Endothelial cell of umbilical vein (primary cell): ENCODE data around the gene TMEM269. TPM values are rescaled to one million over a fixed set of nuclear protein-coding genes. Genes with fewer than 3 reads are reported as not detected.

Experiments
- BruUV-seq: library from RNA; stranded (reverse); fragments of 400-500 nt; replicated peaks from 2 replicates; lab custom pipeline; 2021; lab: Mats Ljungman, UMichigan
- CTCF ChIA-PET: fragments of 300-600, 350-600 bp; sonication (Branson Sonifier 250); formaldehyde crosslinking; loops from one replicate; lab custom pipeline; 2021; ENCODE audit warnings: antibody characterized with exemption, inconsistent platforms; lab: Charles Lee
- POLR2A ChIA-PET: fragments of 300-600, 350-600 bp; sonication (Branson Sonifier 250); formaldehyde crosslinking; loops from one replicate; lab custom pipeline; 2021; ENCODE audit warnings: antibody characterized with exemption, inconsistent platforms; lab: Charles Lee
- DNase-seq: peaks from one replicate; pipeline ENCODE4 v3.0.0-alpha.2; 2011; ENCODE audit warnings: low read depth, low spot score
- FAIRE-seq: peaks from 2 replicates; lab custom pipeline; 2011; peaks lifted over from hg19 to GRCh38; lab: Jason Lieb, UNC
- H2AFZ ChIP-seq: 2 replicates; pipeline ENCODE4 v1.6.0; 2012; ENCODE audit warnings: low read depth, low read length, control low read depth, inconsistent platforms
- H3K27ac ChIP-seq: 2 replicates; pipeline ENCODE4 v1.5.1; 2011; ENCODE audit warnings: low read depth, mild to moderate bottlenecking, control low read depth, low read length, moderate library complexity; ENCODE audit not compliant: insufficient read depth
- H3K27me3 ChIP-seq, 2 experiments: 2 replicates each; pipeline versions ENCODE4 v1.6.0 to v1.6.1; 2011; ENCODE audit warnings: low read length in 2 of 2, mixed read lengths in 1 of 2; ENCODE audit not compliant: control insufficient read depth in 2 of 2, insufficient read depth in 2 of 2
- H3K36me3 ChIP-seq, 2 experiments: 2 replicates in 1 of 2; 3 replicates in 1 of 2; pipeline ENCODE4 v1.5.1; 2011; ENCODE audit warnings: low read length in 2 of 2, mild to moderate bottlenecking in 1 of 2, moderate library complexity in 1 of 2; ENCODE audit not compliant: control insufficient read depth in 2 of 2, insufficient read depth in 2 of 2; ENCODE audit errors: extremely low read depth in 1 of 2
- H3K4me1 ChIP-seq: 3 replicates; pipeline ENCODE4 v1.5.1; 2011; ENCODE audit warnings: mild to moderate bottlenecking, low read length; ENCODE audit not compliant: control insufficient read depth, insufficient read depth; ENCODE audit errors: extremely low read depth
- H3K4me2 ChIP-seq: 2 replicates; pipeline ENCODE4 v1.6.1; 2011; ENCODE audit warnings: low read length, control low read depth, mixed read lengths; ENCODE audit not compliant: insufficient read depth
- H3K4me3 ChIP-seq, 3 experiments: fragments of 200-600 bp in 1 of 3; sonication (generic), shearing (Covaris generic) in 1 of 3; replicated peaks in 1 of 3; 2 replicates each; pipeline ENCODE4 v1.5.1; 2011 to 2016; ENCODE audit warnings: control low read depth in 3 of 3, low read length in 3 of 3, mild to moderate bottlenecking in 2 of 3, inconsistent platforms in 1 of 3, low read depth in 1 of 3, moderate library complexity in 1 of 3; ENCODE audit not compliant: insufficient read depth in 1 of 3
- H3K79me2 ChIP-seq: 2 replicates; pipeline ENCODE4 v1.6.0; 2012; ENCODE audit warnings: low read length, inconsistent platforms; ENCODE audit not compliant: control insufficient read depth, insufficient read depth
- H3K9ac ChIP-seq: replicated peaks from 2 replicates; pipeline ENCODE3; 2011; ENCODE audit warnings: low read length, control low read depth; ENCODE audit not compliant: insufficient read depth; ENCODE audit errors: extremely low read depth
- H3K9me1 ChIP-seq: replicated peaks from 3 replicates; pipeline ENCODE4 v1.6.0; 2011; ENCODE audit warnings: mild to moderate bottlenecking, low read length; ENCODE audit not compliant: control insufficient read depth, insufficient read depth; ENCODE audit errors: extremely low read depth
- H3K9me3 ChIP-seq: replicated peaks from 2 replicates; pipeline ENCODE4 v1.5.1; 2012; ENCODE audit warnings: low read length, inconsistent platforms; ENCODE audit not compliant: control insufficient read depth, insufficient read depth
- H4K20me1 ChIP-seq: replicated peaks from 2 replicates; pipeline ENCODE3; 2011; ENCODE audit warnings: mild to moderate bottlenecking, low read length; ENCODE audit not compliant: control insufficient read depth, insufficient read depth; ENCODE audit errors: extremely low read depth
- EZH2 ChIP-seq: IDR thresholded peaks from 2 replicates; pipeline ENCODE4 v1.6.1; 2012; ENCODE audit warnings: borderline replicate concordance, low read depth, mild to moderate bottlenecking, moderate library complexity, low read length, inconsistent platforms; ENCODE audit not compliant: severe bottlenecking
- FOS ChIP-seq: IDR thresholded peaks from 2 replicates; pipeline ENCODE4 v1.6.1; 2011; ENCODE audit warnings: mild to moderate bottlenecking, low read length, moderate library complexity, borderline replicate concordance; ENCODE audit not compliant: insufficient read depth
- GATA2 ChIP-seq: IDR thresholded peaks from 2 replicates; pipeline ENCODE4 v1.7.0; 2011; ENCODE audit warnings: low read depth, mild to moderate bottlenecking, moderate library complexity, mixed read lengths, low read length; ENCODE audit not compliant: insufficient read length, insufficient read depth
- JUN ChIP-seq: IDR thresholded peaks from 2 replicates; pipeline ENCODE4 v1.6.1; 2011; ENCODE audit warnings: borderline replicate concordance, low read depth; ENCODE audit not compliant: insufficient read length, insufficient read depth
- MAX ChIP-seq: IDR thresholded peaks from 2 replicates; pipeline ENCODE4 v1.6.1; 2011; ENCODE audit not compliant: insufficient read depth, insufficient read length
- MYC ChIP-seq: IDR thresholded peaks from one replicate; pipeline ENCODE4 v1.6.1; 2011; ENCODE audit warnings: mild to moderate bottlenecking, low read depth, low read length
- POLR2A ChIP-seq: IDR thresholded peaks from 2 replicates; pipeline ENCODE4 v1.6.1; 2012; ENCODE audit warnings: low read depth, mild to moderate bottlenecking, control low read depth, low read length
- POLR2AphosphoS5 ChIP-seq: IDR thresholded peaks from 2 replicates; pipeline ENCODE4 v1.6.1; 2012; ENCODE audit warnings: low read depth, mild to moderate bottlenecking, control low read depth, low read length, moderate library complexity; ENCODE audit not compliant: insufficient read depth
- dilution Hi-C: fragments of 300-500 bp; cut with MboI; formaldehyde crosslinking; loops from one replicate; pipeline ENCODE4 v1.15.0; 2019; ENCODE audit warnings: low sequenced_read_pairs; ENCODE audit not compliant: extremely low pct_ligation_motif_present
- intact Hi-C: fragments of 100-400 bp; cut with micrococcal nuclease; formaldehyde crosslinking; loops from one replicate; pipeline ENCODE4 v1.10.0; 2022
- polyA plus RNA-seq, 4 experiments: library from polyadenylated mRNA; depleted of rRNA in 3 of 4; stranded (reverse) in 3 of 4; unstranded in 1 of 4; fragments of >200 nt; gene quantifications; 2 replicates each; pipeline versions ENCODE4 v1.2.1 to v1.2.3, GENCODE V29; 2011 to 2012; ENCODE audit warnings: missing spikeins in 1 of 4
- total RNA-seq: library from RNA; stranded (reverse); gene quantifications from 2 replicates; pipeline ENCODE4 v1.2.3, GENCODE V29; 2021
- TF ChIP-seq, protein P1 (sequence below), 2 donors: IDR thresholded peaks; 1 replicate in 1 of 2; 2 replicates in 1 of 2; pipeline ENCODE4 v1.5.1; 2011; ENCODE audit warnings: low read length in 2 of 2, mild to moderate bottlenecking in 2 of 2, moderate library complexity in 2 of 2, control low read depth in 1 of 2, inconsistent platforms in 1 of 2, low read depth in 1 of 2; ENCODE audit not compliant: insufficient read depth in 1 of 2; ENCODE audit errors: extremely low read depth in 1 of 2

Gene TMEM269
- total and polyA plus RNA-seq, 2 donors (not counting 3 experiments of a cell fraction or from before 2014, with no cell fraction given): 0.03 TPM; not detected in 1

- H3K27me3 ChIP-seq: no peaks in the 10 kb centered on the region
- BruUV-seq: TSS peak; percentile 69
- peaks cover 2% of the 10 kb centered on the region for H3K9me1 ChIP-seq
- H2AFZ ChIP-seq: no peak overlapping the region
- ChIA-PET POLR2A (interaction anchor here (0.7 to 1.2 kb wide), 4 partner anchors 13 to 52 kb away, joined by 3 to 10 read pairs (median 5); partner anchors contain the start of genes TMEM269 and ZNF691), CTCF (interaction anchor here (0.9 to 3.1 kb wide), 6 partner anchors 18 to 256 kb away, joined by 3 to 16 read pairs (median 8); partner anchors contain the start of gene ZNF691)
- H3K79me2 ChIP-seq: no peaks in the 10 kb centered on the region
- intact Hi-C loops (loop anchor here (1.0 to 2.0 kb wide), 3 partner anchors 29 to 51 kb away; partner anchors contain the start of genes C1orf50, P3H1, TMEM269 and ZNF691), dilution Hi-C loops (no loop called here)
- H3K4me1 ChIP-seq: peaks cover 18% of the 10 kb centered on the region
- H3K4me2 ChIP-seq: peak overlapping the region; percentile 74
- H3K9me3 ChIP-seq: no peaks in the 10 kb centered on the region
- TF ChIP-seq MYC: no peak
- TF ChIP-seq EZH2: no peak
- no peak for TF ChIP-seq GATA2
- TF ChIP-seq, protein P1, sequence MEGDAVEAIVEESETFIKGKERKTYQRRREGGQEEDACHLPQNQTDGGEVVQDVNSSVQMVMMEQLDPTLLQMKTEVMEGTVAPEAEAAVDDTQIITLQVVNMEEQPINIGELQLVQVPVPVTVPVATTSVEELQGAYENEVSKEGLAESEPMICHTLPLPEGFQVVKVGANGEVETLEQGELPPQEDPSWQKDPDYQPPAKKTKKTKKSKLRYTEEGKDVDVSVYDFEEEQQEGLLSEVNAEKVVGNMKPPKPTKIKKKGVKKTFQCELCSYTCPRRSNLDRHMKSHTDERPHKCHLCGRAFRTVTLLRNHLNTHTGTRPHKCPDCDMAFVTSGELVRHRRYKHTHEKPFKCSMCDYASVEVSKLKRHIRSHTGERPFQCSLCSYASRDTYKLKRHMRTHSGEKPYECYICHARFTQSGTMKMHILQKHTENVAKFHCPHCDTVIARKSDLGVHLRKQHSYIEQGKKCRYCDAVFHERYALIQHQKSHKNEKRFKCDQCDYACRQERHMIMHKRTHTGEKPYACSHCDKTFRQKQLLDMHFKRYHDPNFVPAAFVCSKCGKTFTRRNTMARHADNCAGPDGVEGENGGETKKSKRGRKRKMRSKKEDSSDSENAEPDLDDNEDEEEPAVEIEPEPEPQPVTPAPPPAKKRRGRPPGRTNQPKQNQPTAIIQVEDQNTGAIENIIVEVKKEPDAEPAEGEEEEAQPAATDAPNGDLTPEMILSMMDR (IDR thresholded peaks at IDR 0.05; ENCODE audit: extremely low read depth in 1 of 2, insufficient read depth in 1 of 2, low read depth in 1 of 2, low read length in 2 of 2): no peak
- TF ChIP-seq MAX: no peak
- TF ChIP-seq POLR2A: no peak
- TF ChIP-seq FOS: no peak
- no peak for TF ChIP-seq JUN
- no peak for TF ChIP-seq POLR2AphosphoS5
- H4K20me1 ChIP-seq: no peaks in the 10 kb centered on the region
- FAIRE-seq: no peak
- no peak overlapping the region for H3K4me3 ChIP-seq
- DNase-seq: no peak
- no peaks in the 10 kb centered on the region for H3K36me3 ChIP-seq
- no peak overlapping the region for H3K27ac ChIP-seq
- H3K9ac ChIP-seq: no peak overlapping the region
Observed at GRCh38 chr1:42817976-42818375, 33.2 kb downstream of the TMEM269 start.
